ENCODE measurements around the gene ABCB4. TPM values are rescaled to one million over a fixed set of nuclear protein-coding genes. Genes with fewer than 3 reads are reported as not detected.

ABCB4 gene
- total and polyA plus RNA-seq, 7 experiments from 2014 or later, result 0.27 to 1.5 (median 0.71) TPM; not detected in 3

DNA sequence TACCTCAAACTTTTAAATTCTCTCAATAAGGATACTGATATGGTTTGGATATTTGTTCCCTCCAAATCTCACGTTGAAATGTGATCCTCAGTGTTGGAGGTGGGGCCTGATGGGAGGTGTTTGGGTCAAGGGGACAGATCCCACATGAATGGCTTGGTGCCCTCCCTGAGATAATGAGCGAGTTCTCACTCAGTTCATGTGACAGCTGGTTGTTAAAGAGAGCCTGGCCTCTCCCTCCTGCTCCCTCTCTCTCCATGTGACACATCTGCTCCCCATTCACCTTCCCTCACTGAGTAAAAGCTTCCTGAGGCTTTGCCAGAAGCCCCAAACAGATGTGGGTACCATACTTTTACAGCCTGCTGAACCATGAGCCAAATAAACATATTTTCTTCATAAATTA is 19.2 kb downstream of the ABCB4 start:
- H3K9me3 Mint-ChIP-seq, result peaks cover 0 to 4% (median 0%) of the 10 kb centered on the region in 11 donors
- intact Hi-C loops (cut with micrococcal nuclease), result no loop called here
- DNase-seq, result no peak
- H3K27ac Mint-ChIP-seq, result no peak overlapping the region
- Histone ChIP-seq H3K4me1 (ENCODE audit: control insufficient read depth in 2 of 2, insufficient read depth in 2 of 2, low read length in 2 of 2) (no peaks in the 10 kb centered on the region), H3K27me3 (ENCODE audit: control insufficient read depth in 2 of 2, insufficient read depth in 2 of 2, low read length in 2 of 2) (no peaks in the 10 kb centered on the region), H3K36me3 (ENCODE audit: control insufficient read depth in 2 of 3, insufficient read depth in 3 of 3, low read length in 3 of 3) (no peaks in the 10 kb centered on the region), H3K27ac (ENCODE audit: low read depth, low read length) (no peak overlapping the region), H3K9me3 (ENCODE audit: control insufficient read depth in 2 of 3, low read length in 3 of 3) (no peaks in the 10 kb centered on the region), H3K4me3 (ENCODE audit: low read length) (no peak overlapping the region)
- H3K4me1 Mint-ChIP-seq, result no peaks in the 10 kb centered on the region
- ATAC-seq, result no peak
- POLR2A ChIA-PET, result no interaction called here
- peaks cover 4 to 32% (median 25%) of the 10 kb centered on the region in 5 donors for H3K27me3 Mint-ChIP-seq
- no peak overlapping the region for H3K4me3 Mint-ChIP-seq
- no peaks in the 10 kb centered on the region for H3K36me3 Mint-ChIP-seq
- CTCF ChIA-PET, result interaction anchor here (0.8 kb wide), 1 partner anchor 8 kb away, joined by 3 read pairs; no protein-coding TSS in a partner anchor

DNA sequence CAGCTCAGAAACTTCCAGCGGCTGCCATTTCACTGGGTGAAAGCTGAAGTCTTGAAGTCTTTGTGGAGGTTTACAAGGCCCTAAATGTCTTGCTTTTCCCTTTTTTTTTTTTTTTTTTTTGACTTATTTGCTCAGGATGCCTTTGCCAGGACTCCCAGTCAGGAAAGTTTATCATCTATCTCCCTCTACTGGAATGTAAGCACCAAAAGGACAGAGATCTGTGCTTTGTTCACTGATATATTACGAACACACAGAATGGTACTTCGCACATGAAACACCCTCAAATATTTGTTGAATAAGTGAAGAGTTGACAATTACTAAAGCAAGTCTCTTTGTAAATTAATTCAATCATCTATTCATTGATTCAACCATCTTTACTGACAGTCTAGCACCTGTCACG is 23.2 kb downstream of the ABCB4 start:
- no peak overlapping the region for H3K4me3 Mint-ChIP-seq
- Histone ChIP-seq H3K4me1 (ENCODE audit: control insufficient read depth in 2 of 2, insufficient read depth in 2 of 2, low read length in 2 of 2) (no peaks in the 10 kb centered on the region), H3K27me3 (ENCODE audit: control insufficient read depth in 2 of 2, insufficient read depth in 2 of 2, low read length in 2 of 2) (no peaks in the 10 kb centered on the region), H3K4me3 (ENCODE audit: low read length) (no peak overlapping the region), H3K27ac (ENCODE audit: low read depth, low read length) (no peak overlapping the region), H3K36me3 (ENCODE audit: control insufficient read depth in 2 of 3, insufficient read depth in 3 of 3, low read length in 3 of 3) (no peaks in the 10 kb centered on the region), H3K9me3 (ENCODE audit: control insufficient read depth in 2 of 3, low read length in 3 of 3) (no peaks in the 10 kb centered on the region)
- no peaks in the 10 kb centered on the region for H3K9me3 Mint-ChIP-seq
- DNase-seq (no peak), ATAC-seq (no peak)
- peaks cover 12 to 27% (median 19%) of the 10 kb centered on the region in 5 donors for H3K27me3 Mint-ChIP-seq
- H3K4me1 Mint-ChIP-seq, result no peaks in the 10 kb centered on the region
- no peak overlapping the region for H3K27ac Mint-ChIP-seq
- ChIA-PET CTCF (no interaction called here), POLR2A (no interaction called here)
- H3K36me3 Mint-ChIP-seq, result no peaks in the 10 kb centered on the region
- intact Hi-C loops (cut with micrococcal nuclease), result no loop called here

DNA sequence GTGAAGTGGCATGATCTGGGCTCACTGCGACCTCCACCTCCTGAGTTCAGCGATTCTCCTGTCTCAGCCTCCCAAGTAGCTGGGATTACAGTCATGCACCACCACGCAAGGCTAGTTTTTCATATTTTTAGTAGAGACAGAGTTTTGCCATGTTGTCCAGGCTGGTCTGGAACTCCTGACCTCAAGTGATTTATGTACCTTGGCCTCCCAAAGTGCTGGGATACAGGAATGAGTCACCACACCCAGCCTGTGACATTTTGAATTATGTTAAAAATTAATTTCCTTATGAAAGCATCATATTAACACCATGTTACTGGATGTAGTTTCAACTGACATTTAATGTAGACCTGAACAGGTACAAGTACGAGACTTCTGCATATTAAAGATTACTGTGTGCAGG is 24.3 kb downstream of the ABCB4 start:
- CTCF ChIA-PET, result interaction anchor here (0.7 kb wide), 1 partner anchor 107 kb away, joined by 3 read pairs; no protein-coding TSS in a partner anchor

DNA sequence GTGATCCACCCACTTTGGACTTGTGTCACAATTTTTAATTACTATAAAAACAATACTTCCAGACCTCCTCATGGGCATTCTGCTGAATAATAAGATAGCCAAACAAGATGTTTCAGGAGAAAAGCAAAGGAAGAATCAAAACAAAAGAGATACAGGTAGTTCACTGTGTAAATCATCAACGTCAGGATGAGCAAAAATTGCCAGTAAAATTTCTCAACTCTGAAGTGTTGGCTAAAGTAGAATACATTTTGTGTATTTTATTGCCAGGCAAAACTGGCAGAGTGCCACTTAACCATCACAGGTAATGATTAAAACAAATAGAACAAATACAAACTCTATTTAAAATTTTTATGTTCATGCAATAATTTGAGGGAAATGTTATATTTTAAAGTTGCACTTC is 24.8 kb downstream of the ABCB4 start:
- Histone ChIP-seq H3K27ac (ENCODE audit: low read depth, low read length) (no peak overlapping the region), H3K27me3 (ENCODE audit: control insufficient read depth in 2 of 2, insufficient read depth in 2 of 2, low read length in 2 of 2) (no peaks in the 10 kb centered on the region), H3K4me3 (ENCODE audit: low read length) (no peak overlapping the region), H3K36me3 (ENCODE audit: control insufficient read depth in 2 of 3, insufficient read depth in 3 of 3, low read length in 3 of 3) (no peaks in the 10 kb centered on the region), H3K4me1 (ENCODE audit: control insufficient read depth in 2 of 2, insufficient read depth in 2 of 2, low read length in 2 of 2) (no peaks in the 10 kb centered on the region), H3K9me3 (ENCODE audit: control insufficient read depth in 2 of 3, low read length in 3 of 3) (no peaks in the 10 kb centered on the region)
- Mint-ChIP-seq H3K27ac (no peak overlapping the region), H3K36me3 (no peaks in the 10 kb centered on the region), H3K4me1 (no peaks in the 10 kb centered on the region), H3K4me3 (no peak overlapping the region), H3K9me3 (no peaks in the 10 kb centered on the region), H3K27me3 (peaks cover 8 to 31% (median 12%) of the 10 kb centered on the region in 5 donors)
- intact Hi-C loops (cut with micrococcal nuclease), result no loop called here
- POLR2A ChIA-PET, result no interaction called here
- ATAC-seq, result no peak
- CTCF ChIA-PET, result no interaction called here
- DNase-seq, result no peak

More for the DNA sequence above, 24.3 kb downstream of the ABCB4 start:
- Histone ChIP-seq H3K4me1 (ENCODE audit: control insufficient read depth in 2 of 2, insufficient read depth in 2 of 2, low read length in 2 of 2) (no peaks in the 10 kb centered on the region), H3K27me3 (ENCODE audit: control insufficient read depth in 2 of 2, insufficient read depth in 2 of 2, low read length in 2 of 2) (no peaks in the 10 kb centered on the region), H3K36me3 (ENCODE audit: control insufficient read depth in 2 of 3, insufficient read depth in 3 of 3, low read length in 3 of 3) (no peaks in the 10 kb centered on the region), H3K4me3 (ENCODE audit: low read length) (no peak overlapping the region), H3K27ac (ENCODE audit: low read depth, low read length) (no peak overlapping the region), H3K9me3 (ENCODE audit: control insufficient read depth in 2 of 3, low read length in 3 of 3) (no peaks in the 10 kb centered on the region)
- H3K36me3 Mint-ChIP-seq, result no peaks in the 10 kb centered on the region
- POLR2A ChIA-PET, result no interaction called here
- DNase-seq (no peak), ATAC-seq (no peak)
- H3K27ac Mint-ChIP-seq, result no peak overlapping the region
- no peaks in the 10 kb centered on the region for H3K9me3 Mint-ChIP-seq
- intact Hi-C loops (cut with micrococcal nuclease), result no loop called here
- no peaks in the 10 kb centered on the region for H3K4me1 Mint-ChIP-seq
- H3K4me3 Mint-ChIP-seq, result no peak overlapping the region
- peaks cover 12 to 34% (median 14%) of the 10 kb centered on the region in 5 donors for H3K27me3 Mint-ChIP-seq

DNA sequence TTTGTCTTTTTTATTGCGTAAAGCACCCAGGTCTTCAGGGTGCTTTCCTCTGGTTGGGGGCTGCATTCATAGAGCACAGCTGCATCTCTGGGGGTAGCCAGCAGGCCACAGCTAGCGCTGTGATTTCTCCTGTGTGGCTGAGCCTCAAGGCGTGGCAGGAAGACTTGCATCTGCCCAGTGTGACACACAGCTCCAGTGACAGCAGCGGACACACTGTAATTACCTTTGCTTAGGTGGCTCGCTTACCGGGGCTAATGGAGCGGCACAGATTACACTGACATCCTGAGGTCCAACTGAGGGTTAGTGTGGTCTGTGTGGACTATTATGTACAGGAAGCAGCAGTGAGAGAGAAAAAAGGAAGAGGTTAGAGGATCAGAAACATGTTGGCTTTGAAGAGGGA is 27.1 kb downstream of the ABCB4 start:
- no peak overlapping the region for H3K27ac ChIP-seq (ENCODE audit: low read depth, low read length)

DNA sequence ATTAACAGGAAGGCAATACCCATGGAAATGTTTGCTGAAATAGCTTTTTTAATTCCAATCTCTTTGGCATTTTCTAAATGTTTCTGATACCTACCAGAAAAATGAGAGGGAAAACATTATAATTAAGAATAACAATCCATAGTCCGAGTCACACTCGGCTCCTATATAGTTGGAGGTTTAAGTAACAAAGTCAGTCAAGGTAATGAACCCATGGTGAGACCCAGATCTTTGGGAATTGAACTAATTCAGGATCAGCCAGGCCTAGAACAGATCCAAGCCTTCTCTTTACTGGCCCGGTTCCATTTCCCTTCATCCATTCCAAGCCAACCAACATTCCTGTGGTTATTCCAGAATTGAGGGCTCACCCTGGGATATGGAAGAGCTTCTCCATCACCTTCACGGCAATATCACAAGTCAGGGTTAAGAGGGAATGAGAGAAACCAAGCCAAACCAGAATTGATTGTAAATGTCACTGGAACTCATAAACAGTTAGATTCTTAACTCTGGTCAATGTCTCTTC is 28.3 kb downstream of the ABCB4 start:
- H3K27ac ChIP-seq (ENCODE audit: low read depth, low read length), result no peak overlapping the region
- Mint-ChIP-seq H3K27me3 (peaks cover 6 to 37% (median 18%) of the 10 kb centered on the region in 5 donors), H3K27ac (no peak overlapping the region), H3K9me3 (no peaks in the 10 kb centered on the region), H3K4me3 (no peak overlapping the region), H3K36me3 (no peaks in the 10 kb centered on the region), H3K4me1 (no peaks in the 10 kb centered on the region)
- H3K27me3 ChIP-seq (ENCODE audit: control insufficient read depth in 2 of 2, insufficient read depth in 2 of 2, low read length in 2 of 2), result peaks cover 0 to 4% of the 10 kb centered on the region in 2 donors
- H3K4me3 ChIP-seq (ENCODE audit: low read length), result no peak overlapping the region
- ATAC-seq, result no peak
- DNase-seq, result no peak
- no peaks in the 10 kb centered on the region for H3K9me3 ChIP-seq (ENCODE audit: control insufficient read depth in 2 of 3, low read length in 3 of 3)
- H3K36me3 ChIP-seq (ENCODE audit: control insufficient read depth in 2 of 3, insufficient read depth in 3 of 3, low read length in 3 of 3), result no peaks in the 10 kb centered on the region
- POLR2A ChIA-PET, result no interaction called here
- H3K4me1 ChIP-seq (ENCODE audit: control insufficient read depth in 2 of 2, insufficient read depth in 2 of 2, low read length in 2 of 2), result no peaks in the 10 kb centered on the region
- CTCF ChIA-PET, result no interaction called here
- intact Hi-C loops (cut with micrococcal nuclease), result no loop called here

More for the DNA sequence above, 27.1 kb downstream of the ABCB4 start:
- no peaks in the 10 kb centered on the region for H3K36me3 ChIP-seq (ENCODE audit: control insufficient read depth in 2 of 3, insufficient read depth in 3 of 3, low read length in 3 of 3)
- Mint-ChIP-seq H3K27me3 (peaks cover 6 to 33% (median 11%) of the 10 kb centered on the region in 5 donors), H3K36me3 (no peaks in the 10 kb centered on the region), H3K27ac (no peak overlapping the region), H3K4me1 (no peaks in the 10 kb centered on the region), H3K9me3 (no peaks in the 10 kb centered on the region), H3K4me3 (no peak overlapping the region)
- ChIA-PET POLR2A (interaction anchor here (0.7 kb wide), 1 partner anchor 34 kb away, joined by 3 read pairs; no protein-coding TSS in a partner anchor), CTCF (no interaction called here)
- no peaks in the 10 kb centered on the region for H3K9me3 ChIP-seq (ENCODE audit: control insufficient read depth in 2 of 3, low read length in 3 of 3)
- intact Hi-C loops (cut with micrococcal nuclease), result no loop called here
- ATAC-seq (no peak), DNase-seq (no peak)
- no peak overlapping the region for H3K4me3 ChIP-seq (ENCODE audit: low read length)
- peaks cover 0 to 3% of the 10 kb centered on the region in 2 donors for H3K27me3 ChIP-seq (ENCODE audit: control insufficient read depth in 2 of 2, insufficient read depth in 2 of 2, low read length in 2 of 2)
- no peaks in the 10 kb centered on the region for H3K4me1 ChIP-seq (ENCODE audit: control insufficient read depth in 2 of 2, insufficient read depth in 2 of 2, low read length in 2 of 2)

DNA sequence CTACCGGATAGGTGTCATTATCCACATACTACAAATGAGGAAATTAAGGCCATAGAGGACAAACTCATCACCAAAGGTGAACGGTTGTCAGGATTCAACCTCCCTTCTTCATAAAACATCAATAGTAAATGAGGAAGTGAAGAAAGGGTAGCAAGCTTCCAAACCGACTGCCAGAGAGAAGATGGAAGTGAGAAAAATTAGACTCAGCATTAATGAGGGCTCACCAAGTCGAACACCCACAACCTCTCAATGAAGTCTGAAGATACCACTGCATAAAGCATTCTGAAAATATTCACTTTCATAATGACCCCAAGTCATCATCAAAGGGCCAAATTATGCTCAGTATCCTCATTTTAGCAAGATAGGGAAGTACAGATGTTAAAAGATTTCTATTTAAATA is 29.6 kb downstream of the ABCB4 start:
- DNase-seq, result no peak
- Mint-ChIP-seq H3K27ac (no peak overlapping the region), H3K4me1 (no peaks in the 10 kb centered on the region), H3K27me3 (peaks cover 6 to 30% (median 18%) of the 10 kb centered on the region in 5 donors), H3K4me3 (no peak overlapping the region), H3K9me3 (no peaks in the 10 kb centered on the region), H3K36me3 (no peaks in the 10 kb centered on the region)
- CTCF ChIA-PET, result no interaction called here
- no peaks in the 10 kb centered on the region for H3K4me1 ChIP-seq (ENCODE audit: control insufficient read depth in 2 of 2, insufficient read depth in 2 of 2, low read length in 2 of 2)
- H3K36me3 ChIP-seq (ENCODE audit: control insufficient read depth in 2 of 3, insufficient read depth in 3 of 3, low read length in 3 of 3), result no peaks in the 10 kb centered on the region
- no peaks in the 10 kb centered on the region for H3K9me3 ChIP-seq (ENCODE audit: control insufficient read depth in 2 of 3, low read length in 3 of 3)
- intact Hi-C loops (cut with micrococcal nuclease), result no loop called here
- H3K27me3 ChIP-seq (ENCODE audit: control insufficient read depth in 2 of 2, insufficient read depth in 2 of 2, low read length in 2 of 2), result peaks cover 0 to 4% of the 10 kb centered on the region in 2 donors
- H3K4me3 ChIP-seq (ENCODE audit: low read length), result no peak overlapping the region
- POLR2A ChIA-PET, result no interaction called here
- H3K27ac ChIP-seq (ENCODE audit: low read depth, low read length), result no peak overlapping the region
- ATAC-seq, result no peak

Measured in naive thymus-derived CD4-positive, alpha-beta T cell (primary cell).